Measurements from ENCODE around the gene SSNA1. TPM values are rescaled to one million over a fixed set of nuclear protein-coding genes. Genes with fewer than 3 reads are reported as not detected.

The SSNA1 gene
- total RNA-seq, 5 donors from 2014 or later (not counting 1 experiment from before 2014, with no cell fraction given): 37.0 to 71.6 (median 64.0) TPM

- Mint-ChIP-seq H3K27ac (no peak overlapping the region), H3K9me3 (no peaks in the 10 kb centered on the region), H3K36me3 (peaks cover 21% of the 10 kb centered on the region), H3K4me1 (peaks cover 20 to 32% (median 32%) of the 10 kb centered on the region in 3 donors), H3K27me3 (no peaks in the 10 kb centered on the region), H3K4me3 (no peak overlapping the region)
- WGBS (ENCODE audit: insufficient coverage): 97% methylated on average over 27 of the region's 27 CpGs
- CTCF ChIA-PET: no interaction called here
- no peak for DNase-seq
- no peak overlapping the region for H3K27ac ChIP-seq (ENCODE audit: low read length)
- H3K9me3 ChIP-seq: no peaks in the 10 kb centered on the region
- H3K36me3 ChIP-seq (ENCODE audit: control insufficient read depth in 2 of 2, extremely low read depth in 1 of 2, insufficient read depth in 1 of 2, low read length in 1 of 2): peaks cover 21 to 70% of the 10 kb centered on the region in 2 donors
- H3K4me1 ChIP-seq (ENCODE audit: control insufficient read depth in 1 of 2, extremely low read depth in 1 of 2, insufficient read depth in 2 of 2, low read length in 2 of 2): peaks cover 13 to 37% of the 10 kb centered on the region in 2 experiments
- POLR2A ChIA-PET: no interaction called here
- H3K27me3 ChIP-seq (replicated peaks in 1 of 2; ENCODE audit: control insufficient read depth in 2 of 2, extremely low read depth in 1 of 2, insufficient read depth in 2 of 2, low read length in 1 of 2): no peaks in the 10 kb centered on the region
- no peak overlapping the region for H3K4me3 ChIP-seq (ENCODE audit: control insufficient read depth in 1 of 2, extremely low read depth in 1 of 2, low read length in 1 of 2)
- no peak for ATAC-seq (replicated peaks in 1 of 4)
These were observed 4.4 kb upstream of the SSNA1 start for GRCh38 chr9:137183980-137184595.

- Histone ChIP-seq H3K4me1 (ENCODE audit: control insufficient read depth in 1 of 2, extremely low read depth in 1 of 2, insufficient read depth in 2 of 2, low read length in 2 of 2) (peaks cover 13 to 47% of the 10 kb centered on the region in 2 experiments), H3K36me3 (ENCODE audit: control insufficient read depth in 2 of 2, extremely low read depth in 1 of 2, insufficient read depth in 1 of 2, low read length in 1 of 2) (peaks cover 13 to 65% of the 10 kb centered on the region in 2 donors), H3K27me3 (replicated peaks in 1 of 2; ENCODE audit: control insufficient read depth in 2 of 2, extremely low read depth in 1 of 2, insufficient read depth in 2 of 2, low read length in 1 of 2) (no peaks in the 10 kb centered on the region), H3K9me3 (no peaks in the 10 kb centered on the region), H3K4me3 (ENCODE audit: control insufficient read depth in 1 of 2, extremely low read depth in 1 of 2, low read length in 1 of 2) (no peak overlapping the region), H3K27ac (ENCODE audit: low read length) (no peak overlapping the region)
- H3K27ac Mint-ChIP-seq: no peak overlapping the region
- peaks cover 22 to 40% (median 38%) of the 10 kb centered on the region in 3 donors for H3K4me1 Mint-ChIP-seq
- H3K9me3 Mint-ChIP-seq: no peaks in the 10 kb centered on the region
- peaks cover 21% of the 10 kb centered on the region for H3K36me3 Mint-ChIP-seq
- ChIA-PET CTCF (no interaction called here), POLR2A (no interaction called here)
- WGBS (ENCODE audit: insufficient coverage): 96% methylated on average over 46 of the region's 48 CpGs
- no peaks in the 10 kb centered on the region for H3K27me3 Mint-ChIP-seq
- ATAC-seq (replicated peaks in 1 of 4) (no peak), DNase-seq (no peak)
- H3K4me3 Mint-ChIP-seq: no peak overlapping the region
These were observed 3.4 kb upstream of the SSNA1 start for GRCh38 chr9:137184881-137185660.

- CTCF ChIA-PET: no interaction called here
- Mint-ChIP-seq H3K27ac (no peak overlapping the region), H3K4me1 (peaks cover 22 to 46% (median 42%) of the 10 kb centered on the region in 3 donors), H3K27me3 (no peaks in the 10 kb centered on the region), H3K9me3 (no peaks in the 10 kb centered on the region), H3K4me3 (peak overlapping the region in 2 of 3 donors; percentile 50 to 88), H3K36me3 (peaks cover 21% of the 10 kb centered on the region)
- DNase-seq (no peak), ATAC-seq (replicated peaks in 1 of 4) (no peak)
- H3K9me3 ChIP-seq: no peaks in the 10 kb centered on the region
- H3K27me3 ChIP-seq (replicated peaks in 1 of 2; ENCODE audit: control insufficient read depth in 2 of 2, extremely low read depth in 1 of 2, insufficient read depth in 2 of 2, low read length in 1 of 2): no peaks in the 10 kb centered on the region
- no peak overlapping the region for H3K27ac ChIP-seq (ENCODE audit: low read length)
- peaks cover 13 to 54% of the 10 kb centered on the region in 2 experiments for H3K4me1 ChIP-seq (ENCODE audit: control insufficient read depth in 1 of 2, extremely low read depth in 1 of 2, insufficient read depth in 2 of 2, low read length in 2 of 2)
- POLR2A ChIA-PET: no interaction called here
- WGBS (ENCODE audit: insufficient coverage): 98% methylated on average over 15 of the region's 19 CpGs
- peaks cover 12 to 65% of the 10 kb centered on the region in 2 donors for H3K36me3 ChIP-seq (ENCODE audit: control insufficient read depth in 2 of 2, extremely low read depth in 1 of 2, insufficient read depth in 1 of 2, low read length in 1 of 2)
- H3K4me3 ChIP-seq (ENCODE audit: control insufficient read depth in 1 of 2, extremely low read depth in 1 of 2, low read length in 1 of 2): no peak overlapping the region
These were observed 2.6 kb upstream of the SSNA1 start for GRCh38 chr9:137185921-137186320.

- H3K9me3 Mint-ChIP-seq: no peaks in the 10 kb centered on the region
- Histone ChIP-seq H3K4me3 (ENCODE audit: control insufficient read depth in 1 of 2, extremely low read depth in 1 of 2, low read length in 1 of 2) (no peak overlapping the region), H3K4me1 (ENCODE audit: control insufficient read depth in 1 of 2, extremely low read depth in 1 of 2, insufficient read depth in 2 of 2, low read length in 2 of 2) (peaks cover 13 to 54% of the 10 kb centered on the region in 2 experiments), H3K27me3 (replicated peaks in 1 of 2; ENCODE audit: control insufficient read depth in 2 of 2, extremely low read depth in 1 of 2, insufficient read depth in 2 of 2, low read length in 1 of 2) (no peaks in the 10 kb centered on the region), H3K27ac (ENCODE audit: low read length) (no peak overlapping the region), H3K36me3 (ENCODE audit: control insufficient read depth in 2 of 2, extremely low read depth in 1 of 2, insufficient read depth in 1 of 2, low read length in 1 of 2) (peaks cover 12 to 60% of the 10 kb centered on the region in 2 donors), H3K9me3 (no peaks in the 10 kb centered on the region)
- POLR2A ChIA-PET: no interaction called here
- H3K27ac Mint-ChIP-seq: no peak overlapping the region
- 83% methylated on average over 6 of the region's 6 CpGs for WGBS (ENCODE audit: insufficient coverage)
- CTCF ChIA-PET: no interaction called here
- peak overlapping the region; percentile 87 to 91 (median 88) for H3K4me3 Mint-ChIP-seq
- no peak for ATAC-seq (replicated peaks in 1 of 4)
- H3K36me3 Mint-ChIP-seq: peaks cover 21% of the 10 kb centered on the region
- no peaks in the 10 kb centered on the region for H3K27me3 Mint-ChIP-seq
- no peak for DNase-seq
- peaks cover 22 to 46% (median 42%) of the 10 kb centered on the region in 3 donors for H3K4me1 Mint-ChIP-seq
These were observed 2.1 kb upstream of the SSNA1 start for GRCh38 chr9:137186385-137186784.

- DNase-seq: no peak
- Histone ChIP-seq H3K4me1 (ENCODE audit: control insufficient read depth in 1 of 2, extremely low read depth in 1 of 2, insufficient read depth in 2 of 2, low read length in 2 of 2) (peaks cover 13 to 54% of the 10 kb centered on the region in 2 experiments), H3K9me3 (no peaks in the 10 kb centered on the region), H3K27ac (ENCODE audit: low read length) (no peak overlapping the region), H3K27me3 (replicated peaks in 1 of 2; ENCODE audit: control insufficient read depth in 2 of 2, extremely low read depth in 1 of 2, insufficient read depth in 2 of 2, low read length in 1 of 2) (no peaks in the 10 kb centered on the region), H3K36me3 (ENCODE audit: control insufficient read depth in 2 of 2, extremely low read depth in 1 of 2, insufficient read depth in 1 of 2, low read length in 1 of 2) (peaks cover 7 to 55% of the 10 kb centered on the region in 2 donors), H3K4me3 (ENCODE audit: control insufficient read depth in 1 of 2, extremely low read depth in 1 of 2, low read length in 1 of 2) (peak overlapping the region; percentile 91 to 99)
- Mint-ChIP-seq H3K27ac (peak overlapping the region; percentile 83 to 85), H3K27me3 (no peaks in the 10 kb centered on the region), H3K4me1 (peaks cover 22 to 46% (median 42%) of the 10 kb centered on the region in 3 donors), H3K36me3 (peaks cover 15% of the 10 kb centered on the region), H3K4me3 (peak overlapping the region; percentile 87 to 91 (median 88)), H3K9me3 (no peaks in the 10 kb centered on the region)
- ChIA-PET POLR2A (interaction anchor here (0.9 to 1.0 kb wide), 2 partner anchors 15 to 54 kb away, joined by 3 read pairs; partner anchors contain the start of gene TUBB4B (in 1 of the 2)), CTCF (no interaction called here)
- ATAC-seq (replicated peaks in 1 of 4): no peak
- 91% methylated on average over 14 of the region's 15 CpGs for WGBS (ENCODE audit: insufficient coverage)
These were observed 1.1 kb upstream of the SSNA1 start for GRCh38 chr9:137187386-137187785.

- no peaks in the 10 kb centered on the region for H3K27me3 ChIP-seq (replicated peaks in 1 of 2; ENCODE audit: control insufficient read depth in 2 of 2, extremely low read depth in 1 of 2, insufficient read depth in 2 of 2, low read length in 1 of 2)
- H3K27ac Mint-ChIP-seq: peak overlapping the region; percentile 85 to 90
- DNase-seq (no peak), ATAC-seq (replicated peaks in 1 of 4) (peak in 1 of 4 experiments; percentile 26)
- WGBS (ENCODE audit: insufficient coverage): under 1% methylated on average over 30 of the region's 31 CpGs
- peak overlapping the region; percentile 87 to 91 (median 88) for H3K4me3 Mint-ChIP-seq
- no peaks in the 10 kb centered on the region for H3K27me3 Mint-ChIP-seq
- H3K4me1 Mint-ChIP-seq: peaks cover 22 to 46% (median 42%) of the 10 kb centered on the region in 3 donors
- H3K9me3 Mint-ChIP-seq: no peaks in the 10 kb centered on the region
- ChIA-PET CTCF (interaction anchor here in 1 of 2 donors (1.4 kb wide), 2 partner anchors 13 to 59 kb away, joined by 3 to 4 read pairs; partner anchors contain the start of gene TPRN), POLR2A (interaction anchor here (0.9 to 1.0 kb wide), 2 partner anchors 15 to 53 kb away, joined by 3 read pairs; partner anchors contain the start of gene TUBB4B (in 1 of the 2))
- H3K36me3 ChIP-seq (ENCODE audit: control insufficient read depth in 2 of 2, extremely low read depth in 1 of 2, insufficient read depth in 1 of 2, low read length in 1 of 2): peaks cover 7 to 48% of the 10 kb centered on the region in 2 donors
- peaks cover 13 to 54% of the 10 kb centered on the region in 2 experiments for H3K4me1 ChIP-seq (ENCODE audit: control insufficient read depth in 1 of 2, extremely low read depth in 1 of 2, insufficient read depth in 2 of 2, low read length in 2 of 2)
- H3K36me3 Mint-ChIP-seq: peaks cover 15% of the 10 kb centered on the region
- peak overlapping the region; percentile 74 for H3K27ac ChIP-seq (ENCODE audit: low read length)
- peak overlapping the region; percentile 91 to 99 for H3K4me3 ChIP-seq (ENCODE audit: control insufficient read depth in 1 of 2, extremely low read depth in 1 of 2, low read length in 1 of 2)
- no peaks in the 10 kb centered on the region for H3K9me3 ChIP-seq
These were observed 388 bp upstream of the SSNA1 start for GRCh38 chr9:137188086-137188489.
